SK-N-SH (cell line): Measurements from ENCODE around the gene ATP5F1D. TPM values are rescaled to one million over a fixed set of nuclear protein-coding genes. Genes with fewer than 3 reads are reported as not detected.

Experiments
- CTCF ChIP-seq: fragments of 200-600 bp; sonication (generic); IDR thresholded peaks from 2 replicates; pipeline ENCODE4 v1.6.1; 2017; ENCODE audit warnings: antibody characterized with exemption, mild to moderate bottlenecking, moderate library complexity
- ELF1 ChIP-seq: IDR thresholded peaks from 2 replicates; pipeline ENCODE4 v1.4.0; 2012
- EP300 ChIP-seq, 2 experiments: IDR thresholded peaks; 2 replicates each; pipeline versions ENCODE4 v1.4.0 to v1.6.1; 2012; ENCODE audit warnings: borderline replicate concordance in 1 of 2, low read depth in 1 of 2, low read length in 1 of 2
- EZH2phosphoT487 ChIP-seq: fragments of 200-600 bp; sonication (generic); IDR thresholded peaks from 2 replicates; pipeline ENCODE4 v1.6.1; 2017; ENCODE audit warnings: low read depth, mixed run types, mild to moderate bottlenecking, antibody characterized with exemption, moderate library complexity, borderline replicate concordance
- FOSL2 ChIP-seq: IDR thresholded peaks from 2 replicates; pipeline ENCODE4 v1.4.0; 2012; ENCODE audit warnings: low read depth, mild to moderate bottlenecking, moderate library complexity, borderline replicate concordance
- FOXM1 ChIP-seq: IDR thresholded peaks from 2 replicates; pipeline ENCODE4 v1.4.0; 2012; ENCODE audit warnings: low read depth, mild to moderate bottlenecking
- GABPA ChIP-seq: IDR thresholded peaks from 2 replicates; pipeline ENCODE4 v1.4.0; 2012; ENCODE audit warnings: low read depth, mild to moderate bottlenecking
- GATA2 ChIP-seq: sonication (generic); formaldehyde crosslinking; IDR thresholded peaks from 2 replicates; pipeline ENCODE4 v1.5.0; 2020; ENCODE audit warnings: mild to moderate bottlenecking, missing genetic modification reagents
- IRF3 ChIP-seq: fragments of 150-350 bp; IDR thresholded peaks from 2 replicates; pipeline ENCODE4 v1.6.1; 2016; ENCODE audit warnings: mild to moderate bottlenecking, low read depth, low read length
- JUND ChIP-seq: IDR thresholded peaks from 2 replicates; pipeline ENCODE4 v1.4.0; 2012
- MAX ChIP-seq: IDR thresholded peaks from 2 replicates; pipeline ENCODE4 v1.4.0; 2012; ENCODE audit warnings: low read depth
- MEF2A ChIP-seq: IDR thresholded peaks from 2 replicates; pipeline ENCODE4 v1.4.0; 2012; ENCODE audit warnings: low read depth, borderline replicate concordance
- MXI1 ChIP-seq: IDR thresholded peaks from 2 replicates; pipeline ENCODE4 v1.6.1; 2012; ENCODE audit warnings: mild to moderate bottlenecking, low read depth, low read length, improper control_type of control experiment
- NFIC ChIP-seq: IDR thresholded peaks from 2 replicates; pipeline ENCODE4 v1.4.0; 2012; ENCODE audit warnings: borderline replicate concordance
- NRF1 ChIP-seq: IDR thresholded peaks from 2 replicates; pipeline ENCODE4 v1.6.1; 2012; ENCODE audit warnings: low read depth, mild to moderate bottlenecking, low read length
- PBX3 ChIP-seq: IDR thresholded peaks from 2 replicates; pipeline ENCODE4; 2012
- POLR2AphosphoS5 ChIP-seq: IDR thresholded peaks from 2 replicates; pipeline ENCODE4 v1.6.1; 2012; ENCODE audit warnings: low read depth, low read length
- RAD21 ChIP-seq: IDR thresholded peaks from 2 replicates; pipeline ENCODE4 v1.6.1; 2012; ENCODE audit warnings: mild to moderate bottlenecking, low read length
- RCOR1 ChIP-seq: fragments of 150-350 bp; IDR thresholded peaks from 2 replicates; pipeline ENCODE4 v1.6.1; 2017; ENCODE audit warnings: antibody characterized with exemption, low read length
- RFX5 ChIP-seq: IDR thresholded peaks from 2 replicates; pipeline ENCODE4 v1.6.1; 2012; ENCODE audit warnings: mild to moderate bottlenecking, improper control_type of control experiment, low read length
- RXRA ChIP-seq: IDR thresholded peaks from 2 replicates; pipeline ENCODE4 v1.4.0; 2012; ENCODE audit warnings: low read depth, mild to moderate bottlenecking, borderline replicate concordance
- SIN3A ChIP-seq: IDR thresholded peaks from 2 replicates; pipeline ENCODE4 v1.6.1; 2012; ENCODE audit warnings: low read depth, mild to moderate bottlenecking, low read length, moderate library complexity, borderline replicate concordance
- SMC3 ChIP-seq: IDR thresholded peaks from 2 replicates; pipeline ENCODE4 v1.6.1; 2012; ENCODE audit warnings: low read depth, low read length, improper control_type of control experiment
- TAF1 ChIP-seq: IDR thresholded peaks from 2 replicates; pipeline ENCODE4 v1.6.1; 2012; ENCODE audit warnings: low read depth, mild to moderate bottlenecking, low read length, moderate library complexity, borderline replicate concordance
- TCF12 ChIP-seq: IDR thresholded peaks from 2 replicates; pipeline ENCODE4 v1.4.0; 2012
- TEAD4 ChIP-seq: IDR thresholded peaks from 2 replicates; pipeline ENCODE4 v1.4.0; 2012; ENCODE audit warnings: mild to moderate bottlenecking, borderline replicate concordance; ENCODE audit not compliant: insufficient read depth
- YY1 ChIP-seq: IDR thresholded peaks from 2 replicates; pipeline ENCODE4 v1.4.0; 2012; ENCODE audit warnings: low read depth, mild to moderate bottlenecking
- polyA plus RNA-seq, 3 experiments: library from polyadenylated mRNA; depleted of rRNA; stranded (reverse); fragments of >200 nt; gene quantifications; 2 replicates each; pipeline ENCODE4 v1.2.3, GENCODE V29; 2012
- TF ChIP-seq, protein P1 (sequence below): fragments of 150-350 bp; IDR thresholded peaks from 2 replicates; pipeline ENCODE4 v1.6.1; 2017; ENCODE audit warnings: antibody characterized with exemption, low read length, low read depth, borderline replicate concordance

The ATP5F1D gene
- polyA plus RNA-seq, 1 of the 3 experiments (the other 2 are of a cell fraction): 226 TPM

GRCh38 chr19:1275260-1275975 is 33.9 kb downstream of the ATP5F1D start, which contains the start of gene FAM174C (continued):
- TF ChIP-seq GATA2 (no peak), TEAD4 (no peak), MXI1 (peak; percentile 40), POLR2AphosphoS5 (peak; percentile 65), YY1 (no peak), MEF2A (no peak), NFIC (no peak), EZH2phosphoT487 (no peak), CTCF (no peak), GABPA (peak; percentile 59), SIN3A (0 out of 2 replicates have a peak, but pooled peaks have one; percentile 17), RXRA (no peak), FOXM1 (no peak), MAX (peak; percentile 25), RCOR1 (no peak), FOSL2 (no peak), SMC3 (no peak), TCF12 (no peak), RAD21 (no peak), EP300 (IDR thresholded peaks at IDR 0.05; ENCODE audit: borderline replicate concordance in 1 of 2, low read depth in 1 of 2, low read length in 1 of 2) (no peak), JUND (0 out of 2 replicates have a peak, but pooled peaks have one; percentile 23), RFX5 (peak; percentile 24; the same call in 1 of the 2 replicates), TAF1 (peak; percentile 59; the same call in 1 of the 2 replicates), PBX3 (peak; percentile 97), NRF1 (no peak), ELF1 (peak; percentile 97), IRF3 (no peak)
- TF ChIP-seq, protein P1, sequence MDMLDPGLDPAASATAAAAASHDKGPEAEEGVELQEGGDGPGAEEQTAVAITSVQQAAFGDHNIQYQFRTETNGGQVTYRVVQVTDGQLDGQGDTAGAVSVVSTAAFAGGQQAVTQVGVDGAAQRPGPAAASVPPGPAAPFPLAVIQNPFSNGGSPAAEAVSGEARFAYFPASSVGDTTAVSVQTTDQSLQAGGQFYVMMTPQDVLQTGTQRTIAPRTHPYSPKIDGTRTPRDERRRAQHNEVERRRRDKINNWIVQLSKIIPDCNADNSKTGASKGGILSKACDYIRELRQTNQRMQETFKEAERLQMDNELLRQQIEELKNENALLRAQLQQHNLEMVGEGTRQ: peak; percentile 96
